Raji (cell line): Measurements from ENCODE around the gene FHOD1.

Source experiments
- POLR2A ChIP-seq: IDR thresholded peaks from 2 replicates; pipeline ENCODE4 v1.6.1; 2011; ENCODE audit warnings: low read depth, low read length, control low read depth; ENCODE audit not compliant: insufficient read depth

Gene FHOD1

DNA sequence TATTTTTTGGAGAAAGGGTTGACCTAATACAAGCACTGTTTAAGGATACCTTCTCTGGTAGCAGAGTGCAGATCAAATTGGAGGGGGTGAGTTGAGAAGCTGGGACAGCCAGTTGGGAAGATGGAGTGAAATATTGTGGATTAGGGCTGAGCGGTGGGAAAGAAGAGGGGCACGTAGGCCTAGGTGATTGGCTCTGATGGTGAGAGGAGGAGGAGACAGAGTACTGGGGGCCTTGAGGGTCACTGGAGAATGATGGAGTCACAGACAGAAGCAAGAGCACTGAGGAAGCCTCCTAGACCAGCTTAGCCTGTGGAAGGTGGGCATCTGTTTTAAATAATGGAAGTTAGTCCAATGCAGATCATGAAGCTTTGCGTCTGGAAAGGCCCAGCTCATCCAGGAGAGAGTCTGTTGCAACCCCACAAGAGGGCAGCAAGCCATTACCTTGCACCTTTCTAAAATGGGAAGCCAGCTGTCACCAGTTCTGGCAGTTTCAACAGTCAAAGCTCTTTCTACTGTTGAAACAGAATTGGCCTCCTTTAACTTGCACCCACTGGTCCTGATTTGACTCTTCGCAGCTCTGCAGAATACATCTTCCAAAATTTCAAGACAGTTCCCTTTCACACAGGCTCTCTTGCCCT lies 13.3 kb upstream of the FHOD1 start:
- no peak for TF ChIP-seq POLR2A

DNA sequence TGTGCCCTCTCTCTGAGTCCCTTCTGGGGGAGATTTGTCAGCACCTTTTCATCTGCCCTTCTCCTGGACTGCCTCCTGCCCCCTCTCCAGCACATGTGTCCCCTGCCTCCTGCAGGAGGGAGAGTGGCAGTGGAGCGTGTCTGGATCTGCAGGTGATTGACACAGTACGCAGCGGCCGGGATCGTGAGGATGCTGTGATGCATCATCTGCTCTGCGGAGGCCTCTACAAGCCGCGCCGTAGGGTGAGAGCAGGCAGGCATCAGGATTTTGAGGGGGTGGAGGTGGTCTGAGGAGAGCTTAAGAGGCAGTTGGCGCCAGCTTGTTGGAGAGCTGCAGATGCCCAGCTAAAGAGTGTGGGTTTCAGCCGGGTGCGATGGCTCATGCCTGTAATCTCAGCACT lies 12.4 kb upstream of the FHOD1 start:
- TF ChIP-seq POLR2A = no peak

DNA sequence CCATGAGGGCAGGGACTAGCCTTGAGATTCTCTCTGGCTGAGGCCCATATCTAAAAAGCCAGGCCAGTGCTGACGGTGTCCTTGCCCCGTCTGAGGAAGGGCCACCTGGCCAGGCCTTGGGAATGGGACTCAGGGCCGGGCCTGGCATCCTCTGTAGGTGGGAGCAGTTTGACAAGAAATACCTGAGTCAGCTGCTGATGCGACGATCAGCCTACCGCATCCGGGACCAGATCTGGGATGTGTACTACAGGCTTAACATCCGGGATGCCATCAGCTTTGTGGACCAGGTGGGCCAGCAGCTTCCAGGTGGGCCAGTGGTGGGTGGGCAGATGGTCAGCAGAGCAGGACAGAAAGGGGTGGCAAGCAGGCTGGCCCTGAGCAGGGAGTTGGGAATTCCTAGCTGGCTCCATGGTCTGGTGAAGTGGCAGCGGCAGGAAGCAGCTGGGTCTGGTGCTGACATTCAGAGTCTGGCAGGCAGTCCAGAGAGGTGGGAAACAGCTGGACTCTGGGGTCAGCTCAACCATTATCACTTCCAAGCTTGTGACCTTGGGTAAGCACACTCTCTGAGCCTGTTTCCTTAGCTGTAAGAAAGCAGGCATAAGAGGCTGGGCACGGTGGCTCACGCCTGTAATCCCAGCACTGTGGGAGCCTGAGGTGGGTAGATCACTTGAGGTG lies 11.0 kb upstream of the FHOD1 start:
- no peak for TF ChIP-seq POLR2A

DNA sequence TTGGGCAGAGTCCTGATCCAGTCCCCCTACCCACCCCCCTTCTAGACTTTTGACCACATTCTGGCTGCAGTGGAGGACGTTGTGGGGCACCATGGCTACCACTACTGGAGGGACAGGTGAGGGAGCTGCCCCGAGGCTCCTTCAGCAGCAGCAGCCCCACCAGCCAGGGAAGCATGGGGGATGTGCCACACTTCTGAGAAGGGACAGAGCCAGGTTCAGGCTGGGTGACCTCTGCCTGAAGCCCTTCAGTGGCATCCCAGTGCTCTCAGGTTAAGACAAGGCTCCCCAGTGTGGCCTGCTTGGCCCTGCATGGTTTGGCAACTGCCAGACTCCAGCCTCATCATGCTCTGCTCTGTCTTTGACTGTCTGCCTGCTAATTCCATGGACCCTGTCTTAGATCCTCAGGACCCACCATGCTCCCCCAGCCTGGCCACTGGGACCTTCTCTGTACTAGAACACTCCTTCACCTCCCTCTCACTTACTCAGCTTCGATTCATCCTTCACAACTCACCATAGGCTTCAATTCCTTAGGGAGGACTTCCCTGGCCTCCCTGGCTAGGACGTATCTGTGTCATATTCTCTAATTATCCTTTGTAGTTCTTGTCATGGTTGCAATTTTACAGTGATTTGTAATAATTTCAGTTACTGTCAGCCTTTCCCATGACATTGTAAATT lies 10.3 kb upstream of the FHOD1 start:
- TF ChIP-seq POLR2A = no peak

DNA sequence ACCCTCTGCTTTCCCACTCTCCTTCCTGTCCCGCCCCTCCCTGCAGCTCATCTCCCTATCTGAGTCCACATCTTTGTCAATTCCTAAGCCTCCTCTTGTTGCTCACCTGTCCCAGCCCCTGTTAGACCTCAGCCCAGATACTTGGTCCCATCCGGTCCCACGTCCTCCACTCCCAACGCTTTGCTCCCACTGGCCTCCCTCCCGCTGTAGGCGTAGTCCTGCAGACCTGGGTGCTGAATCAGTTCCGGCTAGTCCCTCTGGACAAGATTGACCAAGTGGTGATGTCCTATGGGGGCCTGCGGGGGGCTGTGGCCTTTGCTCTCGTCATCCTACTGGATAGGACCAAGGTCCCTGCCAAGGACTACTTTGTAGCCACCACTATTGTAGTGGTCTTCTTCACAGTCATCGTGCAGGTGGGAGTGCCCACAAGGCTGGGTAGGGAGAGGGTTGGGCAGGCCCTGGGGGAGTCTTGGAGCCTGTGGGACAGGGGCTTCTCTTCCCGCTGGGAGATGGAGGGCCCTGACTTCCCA lies 9.5 kb upstream of the FHOD1 start:
- TF ChIP-seq POLR2A = no peak

DNA sequence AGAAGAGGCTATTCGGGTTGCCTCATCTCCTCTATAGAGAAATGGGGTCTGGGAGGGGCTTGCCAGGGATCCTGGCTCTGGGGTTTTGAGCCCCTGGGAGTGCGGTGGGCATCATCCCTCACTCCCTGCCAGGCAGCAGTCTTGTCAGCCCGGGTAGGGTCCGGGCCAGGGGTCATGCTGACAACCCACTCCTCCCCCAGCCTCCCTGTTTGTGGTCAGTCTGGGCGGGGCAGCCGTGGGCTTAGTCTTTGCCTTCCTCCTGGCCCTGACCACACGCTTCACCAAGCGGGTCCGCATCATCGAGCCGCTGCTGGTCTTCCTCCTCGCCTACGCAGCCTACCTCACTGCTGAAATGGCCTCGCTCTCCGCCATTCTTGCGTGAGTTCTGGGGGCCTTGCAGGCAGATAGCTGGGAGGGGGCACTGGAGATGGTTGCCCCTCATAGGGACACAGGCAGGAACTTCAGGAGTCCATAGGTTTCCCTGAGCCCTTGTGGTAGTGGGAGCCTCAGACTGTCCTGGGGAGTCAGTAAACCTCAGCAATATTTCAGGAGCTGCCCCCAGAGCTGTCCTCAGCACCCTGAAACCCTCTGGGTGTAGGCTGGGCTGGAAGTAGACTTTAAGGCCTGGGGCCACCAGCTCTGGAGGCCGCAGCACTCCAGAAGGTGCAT lies 8.4 kb upstream of the FHOD1 start:
- TF ChIP-seq POLR2A = no peak

DNA sequence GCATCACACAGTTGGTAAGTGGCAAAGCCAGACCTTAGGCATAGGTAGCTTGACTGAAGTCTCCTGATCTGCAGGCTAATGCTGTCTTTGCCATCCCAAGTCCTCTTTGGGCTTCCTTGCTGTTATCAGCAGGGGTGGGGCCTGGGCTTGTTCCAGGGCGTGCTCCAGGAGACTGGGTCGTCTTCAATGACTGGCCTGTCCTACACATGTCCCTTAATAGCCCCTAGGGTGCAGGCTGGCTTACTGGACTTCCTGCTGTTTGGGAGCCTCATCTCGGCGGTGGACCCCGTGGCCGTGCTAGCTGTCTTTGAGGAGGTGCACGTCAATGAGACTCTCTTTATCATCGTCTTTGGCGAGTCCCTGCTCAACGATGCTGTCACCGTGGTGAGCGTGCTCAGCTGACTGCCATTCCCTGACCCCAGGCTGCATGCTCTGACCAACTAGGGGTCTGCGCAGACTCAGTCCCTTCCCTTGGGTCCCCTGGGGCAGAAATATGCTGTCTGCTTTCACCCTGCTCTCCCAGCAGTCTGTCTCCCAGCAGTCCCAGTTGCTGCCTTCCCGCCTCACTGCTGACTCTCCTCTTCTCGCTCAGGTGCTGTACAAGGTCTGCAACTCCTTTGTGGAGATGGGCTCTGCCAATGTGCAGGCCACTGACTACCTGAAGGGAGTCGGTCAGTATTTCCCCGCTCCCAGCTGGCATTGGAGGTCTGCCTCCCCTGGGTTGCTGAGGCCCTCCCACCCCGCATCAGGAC lies 7.7 kb upstream of the FHOD1 start:
- no peak for TF ChIP-seq POLR2A

DNA sequence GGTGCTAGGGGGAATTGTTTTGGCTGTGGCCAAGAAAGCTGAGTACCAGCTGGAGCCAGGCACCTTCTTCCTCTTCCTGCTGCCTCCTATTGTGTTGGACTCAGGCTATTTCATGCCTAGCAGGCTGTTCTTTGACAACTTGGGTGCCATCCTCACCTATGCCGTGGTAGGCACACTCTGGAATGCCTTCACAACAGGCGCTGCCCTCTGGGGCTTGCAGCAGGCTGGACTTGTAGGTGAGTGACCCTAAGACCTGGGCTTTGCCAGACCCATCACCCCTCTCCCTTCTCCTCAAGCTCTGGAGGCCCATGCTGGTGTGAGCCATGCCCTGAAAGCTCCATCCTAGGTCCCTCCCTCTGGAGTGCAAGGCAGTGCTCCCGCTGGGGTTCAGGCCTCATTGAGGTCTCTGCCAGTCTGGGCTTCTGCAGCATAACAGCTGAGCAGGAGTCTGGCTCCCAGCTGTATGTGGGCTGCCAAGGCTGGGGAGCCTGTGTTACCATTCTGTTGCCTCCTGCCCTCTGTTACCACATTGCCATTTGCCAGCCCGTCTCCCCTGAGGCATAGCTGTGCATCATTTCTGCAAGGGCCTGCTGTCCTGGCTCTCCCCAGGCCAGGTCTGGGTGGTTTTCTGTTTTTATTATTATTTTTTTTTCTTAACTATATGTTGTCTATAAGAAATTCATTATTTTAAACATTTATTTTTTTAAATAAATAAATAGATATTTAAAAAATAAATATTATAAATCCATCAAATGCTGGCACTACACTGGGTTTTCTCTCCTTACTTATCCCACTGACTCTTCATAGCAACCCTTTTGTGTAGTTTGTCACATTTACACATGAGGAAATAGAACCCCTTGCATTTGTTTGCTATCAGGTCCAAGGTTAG lies 5.6 kb upstream of the FHOD1 start:
- no peak for TF ChIP-seq POLR2A

DNA sequence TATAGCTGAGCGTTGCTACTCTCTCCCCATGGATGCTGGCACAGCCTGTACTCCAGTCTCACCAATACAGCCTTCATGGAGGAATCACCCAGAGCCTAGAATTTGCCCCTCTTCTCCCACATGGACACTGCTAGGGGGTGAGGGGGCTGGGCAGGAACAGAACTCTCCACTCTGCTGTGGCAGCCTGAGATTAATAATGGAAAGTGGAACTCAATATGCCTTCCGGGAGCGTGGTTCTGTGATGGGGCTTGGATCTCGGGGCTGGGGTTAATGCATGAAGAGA lies 2.7 kb upstream of the FHOD1 start:
- TF ChIP-seq POLR2A = no peak

DNA sequence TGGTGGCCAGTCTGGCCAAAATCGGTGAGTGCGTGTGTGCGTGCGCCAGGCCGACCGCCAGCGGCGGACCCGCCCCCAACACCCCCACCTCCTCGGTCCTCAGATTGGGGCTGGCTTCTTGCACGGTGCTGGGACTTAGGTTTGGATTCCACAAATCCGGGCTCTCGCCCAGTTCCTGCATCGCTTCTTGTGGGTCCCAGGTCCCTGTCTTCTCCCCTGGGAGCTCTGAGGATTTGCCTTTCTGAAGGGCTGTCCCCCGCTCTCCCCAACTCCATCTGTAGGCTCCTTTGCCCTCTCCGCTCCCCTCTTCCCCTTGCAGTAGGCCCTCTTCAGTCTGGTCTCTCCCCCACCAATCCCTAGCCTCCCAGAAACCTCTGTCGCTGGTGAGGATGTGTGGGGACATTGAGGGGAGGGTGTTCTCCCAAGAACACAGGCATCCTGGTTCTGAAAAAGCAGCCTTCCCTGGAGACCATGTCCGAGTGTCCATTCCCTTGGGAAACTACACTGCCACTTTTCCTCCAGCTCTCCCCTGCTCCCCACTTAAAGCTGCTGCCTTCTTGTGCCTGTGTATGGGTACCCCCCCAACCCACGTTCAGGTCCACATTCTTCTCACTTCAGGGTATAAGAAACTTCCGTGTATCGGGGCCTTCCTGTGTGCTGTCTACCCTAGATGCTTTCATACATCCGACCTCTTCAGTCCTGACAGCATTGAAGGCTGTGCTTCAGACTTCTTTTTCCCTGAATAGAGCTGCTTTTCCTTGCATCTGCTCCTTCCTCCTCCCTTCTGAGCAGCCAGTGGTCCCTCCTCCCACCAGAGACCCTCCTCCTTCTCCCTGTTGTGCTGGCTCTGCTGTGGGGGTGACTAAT lies 2.1 kb upstream of the FHOD1 start:
- TF ChIP-seq POLR2A = no peak

DNA sequence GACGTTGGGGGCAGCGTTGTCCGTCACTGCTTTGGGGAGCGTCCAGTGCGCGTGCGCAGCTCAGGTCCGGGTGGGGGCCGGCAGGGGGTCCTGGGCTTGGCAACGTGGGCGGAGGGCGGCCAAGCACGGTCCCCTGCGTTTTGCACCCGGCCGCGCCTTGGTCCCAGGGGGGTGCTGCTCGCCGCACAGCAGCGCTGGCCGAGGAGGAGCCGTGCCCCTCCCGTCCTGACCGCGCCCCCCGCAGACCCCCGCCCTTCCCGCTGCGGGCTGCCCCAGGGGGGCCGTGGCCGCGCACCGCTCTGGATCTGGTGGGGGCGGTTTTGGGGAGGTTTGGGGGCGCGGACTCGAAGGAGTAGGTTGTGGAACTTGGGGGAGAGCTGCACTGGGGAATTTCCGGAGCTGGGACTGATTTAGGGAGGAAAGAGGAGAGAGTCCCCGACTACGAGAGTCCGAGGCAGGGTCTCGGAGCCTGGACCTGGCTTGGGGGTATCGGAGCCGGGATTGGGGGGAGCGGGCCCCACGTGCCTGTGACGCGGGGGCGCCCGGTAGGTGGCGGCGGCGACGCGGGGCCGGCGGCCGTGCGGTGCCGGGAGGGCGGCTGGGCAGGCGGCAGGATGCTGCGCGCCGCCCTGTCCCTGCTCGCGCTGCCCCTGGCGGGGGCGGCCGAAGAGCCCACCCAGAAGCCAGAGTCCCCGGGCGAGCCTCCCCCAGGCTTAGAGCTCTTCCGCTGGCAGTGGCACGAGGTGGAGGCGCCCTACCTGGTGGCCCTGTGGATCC lies 1.3 kb upstream of the FHOD1 start, which contains the start of gene SLC9A5:
Gene SLC9A5, plus strand, starts transcription at position 579 of the 777 bp plus-strand sequence. Its CDS starts 36 bp downstream, at position 615.
- no peak for TF ChIP-seq POLR2A

DNA sequence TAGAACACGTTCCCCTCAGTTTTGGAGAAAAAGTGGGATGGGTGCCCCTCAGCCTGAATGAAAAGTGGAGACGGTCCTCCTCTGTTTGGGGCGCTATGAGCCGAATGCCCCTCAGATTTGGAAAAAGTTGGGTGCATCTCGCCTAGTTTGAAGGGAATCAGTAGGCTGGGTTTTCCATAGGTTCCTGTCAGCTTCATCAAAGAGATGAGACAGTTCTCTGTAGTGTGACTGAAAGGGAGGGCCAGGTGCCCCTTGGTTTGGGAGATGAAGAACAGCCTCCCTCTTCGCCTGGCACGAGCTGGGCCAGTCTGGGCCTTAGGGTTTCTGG lies 756 bp upstream of the FHOD1 start:
- TF ChIP-seq POLR2A = no peak
